Activated CD8-positive, alpha-beta T cell treated with anti-CD3 and anti-CD28 coated beads, Interleukin-2, amount 10 ng/mL, durations not matched to agents 7 days and 5 days (primary cell): Measurements from ENCODE around the gene DOCK3. TPM values are rescaled to one million over a fixed set of nuclear protein-coding genes. Genes with fewer than 3 reads are reported as not detected.

ENCODE experiments used
- ATAC-seq: fragments of 150-1000 bp; cut with Tn5 transposase; one replicate; pipeline ENCODE4 v1.10.0; 2021; ENCODE audit warnings: moderate library complexity
- CTCF ChIA-PET: fragments of 350-600 bp; sonication (Branson Sonifier 250); formaldehyde crosslinking; loops from one replicate; lab custom pipeline; 2021; ENCODE audit warnings: antibody characterized with exemption; lab: Charles Lee
- POLR2A ChIA-PET: fragments of 350-600 bp; sonication (Branson Sonifier 250); formaldehyde crosslinking; loops from one replicate; lab custom pipeline; 2021; ENCODE audit warnings: antibody characterized with exemption; lab: Charles Lee
- DNase-seq: peaks from one replicate; pipeline ENCODE4 v3.0.0-alpha.2; 2020
- H3K27ac Mint-ChIP-seq: one replicate; pipeline ENCODE4 v1.8.0; 2021; ENCODE audit warnings: mild to moderate bottlenecking, mixed read lengths
- H3K27me3 Mint-ChIP-seq: one replicate; pipeline ENCODE4 v1.8.0; 2021; ENCODE audit warnings: low read depth, mixed read lengths
- H3K36me3 Mint-ChIP-seq: one replicate; pipeline ENCODE4 v1.8.0; 2021; ENCODE audit warnings: low read depth, mixed read lengths
- H3K4me1 Mint-ChIP-seq: one replicate; pipeline ENCODE4 v1.8.0; 2021; ENCODE audit warnings: low read depth, mixed read lengths
- H3K4me3 Mint-ChIP-seq: one replicate; pipeline ENCODE4 v1.8.0; 2021; ENCODE audit warnings: mild to moderate bottlenecking, mixed read lengths
- H3K9me3 Mint-ChIP-seq: one replicate; pipeline ENCODE4 v1.8.0; 2022; ENCODE audit warnings: mixed read lengths; ENCODE audit not compliant: insufficient read depth
- total RNA-seq, 2 experiments: library from RNA; stranded (reverse); gene quantifications; one replicate each; pipeline ENCODE4 v1.2.3, GENCODE V29; 2021

DOCK3 gene
- total RNA-seq, 2 experiments from 2014 or later = 3.2 to 3.4 TPM

DNA sequence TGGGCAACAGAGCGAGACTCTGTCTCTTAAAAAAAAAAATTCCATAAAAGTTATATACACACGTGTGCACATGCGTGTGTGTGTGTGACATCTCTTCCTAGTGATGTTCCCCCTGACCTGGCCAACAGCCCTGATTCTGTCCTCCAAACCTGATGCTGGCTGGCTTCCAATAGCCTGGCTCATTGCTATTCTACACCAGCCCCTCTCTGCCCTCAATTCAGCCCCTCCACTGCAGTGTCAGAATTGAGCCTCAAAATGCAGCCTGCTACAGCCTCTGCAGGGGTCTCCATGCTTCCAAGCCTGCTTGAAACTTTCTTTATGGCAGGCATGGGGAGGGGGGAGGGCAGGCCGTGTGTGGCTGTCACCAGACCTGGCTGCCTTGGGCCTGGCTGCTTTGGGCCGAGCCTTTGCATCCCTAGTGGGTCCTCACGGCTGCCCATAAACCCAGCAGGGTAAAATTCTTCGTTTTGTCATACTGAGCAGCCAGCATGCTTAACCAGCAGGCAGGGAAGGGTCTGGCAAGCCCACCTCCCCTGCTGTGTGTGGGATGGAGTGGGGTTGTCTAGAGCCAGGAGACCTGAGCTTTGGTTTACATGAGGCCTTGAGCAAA, 22.7 kb upstream of the DOCK3 start:
- DNase-seq (no peak), ATAC-seq (no peak)
- Mint-ChIP-seq H3K36me3 (peaks cover 17% of the 10 kb centered on the region), H3K4me3 (no peak overlapping the region), H3K27ac (peak overlapping the region; percentile 15), H3K27me3 (no peaks in the 10 kb centered on the region), H3K9me3 (no peaks in the 10 kb centered on the region), H3K4me1 (peaks cover 25% of the 10 kb centered on the region)
- ChIA-PET POLR2A (interaction anchor here (0.8 to 2.0 kb wide), 3 partner anchors 32 to 827 kb away, joined by 4 to 18 read pairs (median 6); partner anchors contain the start of gene MAPKAPK3), CTCF (interaction anchor here (0.7 to 9.6 kb wide), 15 partner anchors 11 to 409 kb away, joined by 3 to 219 read pairs (median 5); partner anchors contain the start of genes CISH, HEMK1 and MAPKAPK3)

DNA sequence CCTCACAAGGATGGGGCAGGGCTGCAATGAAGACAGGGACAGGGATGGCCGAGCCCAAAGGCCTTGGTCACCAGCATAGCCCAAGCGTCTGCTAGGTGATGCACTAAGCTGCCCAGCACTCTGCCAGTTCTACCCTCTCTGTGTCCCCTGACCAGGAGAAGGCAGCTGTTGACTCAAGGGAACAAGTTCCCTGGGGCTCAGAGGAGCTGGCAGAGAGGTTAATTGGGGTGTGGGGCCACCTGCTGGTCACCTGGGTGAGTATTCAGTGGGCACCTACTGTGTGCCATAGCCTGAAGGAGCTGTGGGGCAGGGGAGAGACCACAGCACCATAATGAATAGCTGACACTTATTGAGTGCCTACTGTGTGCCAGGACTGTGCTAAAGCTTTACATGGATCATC, 22.0 kb upstream of the DOCK3 start:
- ChIA-PET CTCF (interaction anchor here (0.7 to 9.6 kb wide), 16 partner anchors 10 to 101 kb away, joined by 3 to 219 read pairs (median 5); partner anchors contain the start of genes CISH, HEMK1 and MAPKAPK3), POLR2A (interaction anchor here (0.8 to 2.0 kb wide), 3 partner anchors 32 to 40 kb away, joined by 5 to 18 read pairs (median 6); partner anchors contain the start of gene MAPKAPK3)
- H3K4me1 Mint-ChIP-seq = peaks cover 23% of the 10 kb centered on the region
- H3K4me3 Mint-ChIP-seq = no peak overlapping the region
- peaks cover 12% of the 10 kb centered on the region for H3K36me3 Mint-ChIP-seq
- H3K27ac Mint-ChIP-seq = peak overlapping the region; percentile 21
- DNase-seq (peak; percentile 66), ATAC-seq (peak; percentile 72)
- no peaks in the 10 kb centered on the region for H3K9me3 Mint-ChIP-seq
- H3K27me3 Mint-ChIP-seq = no peaks in the 10 kb centered on the region

- no peaks in the 10 kb centered on the region for H3K27me3 Mint-ChIP-seq
- POLR2A ChIA-PET = interaction anchor here (1.6 to 2.0 kb wide), 2 partner anchors 34 to 38 kb away, joined by 6 to 18 read pairs; partner anchors contain the start of gene MAPKAPK3
- no peak overlapping the region for H3K4me3 Mint-ChIP-seq
- peak overlapping the region; percentile 60 for H3K27ac Mint-ChIP-seq
- H3K36me3 Mint-ChIP-seq = peaks cover 6% of the 10 kb centered on the region
- ATAC-seq (no peak), DNase-seq (no peak)
- H3K9me3 Mint-ChIP-seq = no peaks in the 10 kb centered on the region
- CTCF ChIA-PET = interaction anchor here (0.8 to 9.6 kb wide), 9 partner anchors 8 to 108 kb away, joined by 3 to 219 read pairs (median 8); partner anchors contain the start of genes CISH, HEMK1 and MAPKAPK3
- peaks cover 19% of the 10 kb centered on the region for H3K4me1 Mint-ChIP-seq
These were observed 20.7 kb upstream of the DOCK3 start for GRCh38 chr3:50653937-50654595.

- Mint-ChIP-seq H3K9me3 (no peaks in the 10 kb centered on the region), H3K27ac (peak overlapping the region; percentile 29), H3K36me3 (no peaks in the 10 kb centered on the region), H3K4me3 (no peak overlapping the region), H3K4me1 (peaks cover 19% of the 10 kb centered on the region), H3K27me3 (no peaks in the 10 kb centered on the region)
- CTCF ChIA-PET = interaction anchor here (4.6 to 9.6 kb wide), 2 partner anchors 36 to 84 kb away, joined by 43 to 219 read pairs; partner anchors contain the start of genes HEMK1 and MAPKAPK3
- POLR2A ChIA-PET = interaction anchor here (1.2 kb wide), 1 partner anchor 39 kb away, joined by 6 read pairs; the partner anchor contains the start of gene MAPKAPK3
- ATAC-seq = peak; percentile 25
- DNase-seq = no peak
These were observed 19.5 kb upstream of the DOCK3 start for GRCh38 chr3:50655009-50655830.

DNA sequence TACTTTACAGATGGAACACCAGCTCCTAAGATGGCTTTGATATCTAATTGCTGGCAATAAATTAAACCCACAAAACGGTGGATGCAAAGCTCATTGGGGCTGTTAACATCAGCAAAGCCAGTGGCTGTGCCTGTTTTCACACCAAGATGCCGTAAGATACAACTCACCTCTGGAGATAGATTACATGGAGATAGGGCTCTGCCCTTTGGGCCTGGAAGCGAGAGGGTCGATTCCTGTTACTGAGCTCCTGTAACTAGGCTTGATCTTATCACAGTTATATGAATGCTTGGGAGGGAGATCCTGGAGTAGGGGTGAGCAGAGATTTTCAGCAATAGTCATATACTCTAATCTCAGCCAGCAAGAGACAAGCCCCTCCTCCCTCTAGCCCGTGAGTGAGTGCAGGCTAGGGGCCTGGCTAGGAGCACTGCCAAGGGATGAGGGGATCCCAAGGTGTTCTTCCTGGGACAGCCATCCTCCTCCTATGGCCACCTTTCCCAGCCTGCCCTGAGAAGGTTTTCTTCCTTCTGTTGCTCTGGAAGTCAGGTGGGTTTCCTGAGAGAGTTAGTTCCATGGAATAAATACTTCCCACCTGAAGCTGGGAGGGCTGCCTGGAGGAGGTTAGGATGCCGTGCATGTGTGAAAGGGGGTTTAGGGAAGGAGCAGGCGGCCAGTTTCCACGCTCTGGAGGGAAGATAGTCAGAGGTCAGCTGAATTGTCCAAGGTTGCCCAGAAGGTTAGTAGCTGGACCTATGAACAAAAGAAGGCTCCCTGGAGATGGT, 18.1 kb upstream of the DOCK3 start:
- Mint-ChIP-seq H3K27ac (peak overlapping the region; percentile 11), H3K9me3 (no peaks in the 10 kb centered on the region), H3K4me1 (peaks cover 17% of the 10 kb centered on the region), H3K4me3 (no peak overlapping the region), H3K27me3 (peaks cover 2% of the 10 kb centered on the region), H3K36me3 (no peaks in the 10 kb centered on the region)
- CTCF ChIA-PET = interaction anchor here (1.5 to 9.6 kb wide), 2 partner anchors 18 to 38 kb away, joined by 3 to 219 read pairs; partner anchors contain the start of genes DOCK3 and MAPKAPK3
- DNase-seq (no peak), ATAC-seq (no peak)
- POLR2A ChIA-PET = interaction anchor here (0.7 to 1.3 kb wide), 2 partner anchors 17 to 29 kb away, joined by 3 read pairs; no protein-coding TSS in a partner anchor

DNA sequence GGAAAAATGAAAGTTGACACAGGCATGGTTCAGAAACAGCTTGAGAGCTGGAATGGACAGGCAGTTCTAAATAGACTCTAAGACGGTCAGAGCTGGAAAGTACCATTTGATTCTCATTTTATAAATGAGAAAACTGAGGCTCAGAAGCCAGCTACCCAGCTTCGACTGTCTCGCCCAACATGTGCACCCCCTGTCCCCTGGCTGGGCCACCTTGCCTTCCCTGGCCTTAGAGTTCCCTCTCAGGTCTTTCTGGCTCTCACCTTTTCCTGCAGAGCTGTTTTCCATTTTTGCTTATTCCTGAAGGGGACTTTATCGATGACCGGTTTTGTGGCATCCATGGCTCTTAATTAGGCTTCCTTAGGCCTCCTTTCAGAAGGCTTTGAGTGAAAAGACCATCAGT, 17.3 kb upstream of the DOCK3 start:
- H3K27ac Mint-ChIP-seq = no peak overlapping the region
- no peak overlapping the region for H3K4me3 Mint-ChIP-seq
- no peaks in the 10 kb centered on the region for H3K36me3 Mint-ChIP-seq
- H3K4me1 Mint-ChIP-seq = peaks cover 17% of the 10 kb centered on the region
- POLR2A ChIA-PET = interaction anchor here (1.3 kb wide), 1 partner anchor 30 kb away, joined by 3 read pairs; no protein-coding TSS in a partner anchor
- H3K9me3 Mint-ChIP-seq = no peaks in the 10 kb centered on the region
- peaks cover 5% of the 10 kb centered on the region for H3K27me3 Mint-ChIP-seq
- CTCF ChIA-PET = interaction anchor here (1.5 to 9.6 kb wide), 2 partner anchors 18 to 38 kb away, joined by 3 to 219 read pairs; partner anchors contain the start of genes DOCK3 and MAPKAPK3
- ATAC-seq (no peak), DNase-seq (no peak)

- no peaks in the 10 kb centered on the region for H3K9me3 Mint-ChIP-seq
- CTCF ChIA-PET = interaction anchor here (1.5 to 9.6 kb wide), 2 partner anchors 17 to 39 kb away, joined by 3 to 219 read pairs; partner anchors contain the start of genes DOCK3 and MAPKAPK3
- DNase-seq (no peak), ATAC-seq (no peak)
- no peak overlapping the region for H3K27ac Mint-ChIP-seq
- POLR2A ChIA-PET = interaction anchor here (0.5 to 1.3 kb wide), 2 partner anchors 30 to 1072 kb away, joined by 3 read pairs; no protein-coding TSS in a partner anchor
- no peaks in the 10 kb centered on the region for H3K36me3 Mint-ChIP-seq
- H3K27me3 Mint-ChIP-seq = peaks cover 5% of the 10 kb centered on the region
- H3K4me1 Mint-ChIP-seq = peaks cover 17% of the 10 kb centered on the region
- no peak overlapping the region for H3K4me3 Mint-ChIP-seq
These were observed 16.9 kb upstream of the DOCK3 start for GRCh38 chr3:50657816-50658215.

GRCh38 chr3:50658416-50658815, 16.3 kb upstream of the DOCK3 start:
- DNase-seq (no peak), ATAC-seq (no peak)
- ChIA-PET POLR2A (interaction anchor here (0.5 kb wide), 1 partner anchor 1071 kb away, joined by 3 read pairs; no protein-coding TSS in a partner anchor), CTCF (no interaction called here)
- Mint-ChIP-seq H3K36me3 (no peaks in the 10 kb centered on the region), H3K4me3 (no peak overlapping the region), H3K27ac (no peak overlapping the region), H3K27me3 (peaks cover 6% of the 10 kb centered on the region), H3K9me3 (no peaks in the 10 kb centered on the region), H3K4me1 (peaks cover 17% of the 10 kb centered on the region)

- DNase-seq (no peak), ATAC-seq (no peak)
- peaks cover 6% of the 10 kb centered on the region for H3K27me3 Mint-ChIP-seq
- no peak overlapping the region for H3K4me3 Mint-ChIP-seq
- H3K9me3 Mint-ChIP-seq = no peaks in the 10 kb centered on the region
- no peak overlapping the region for H3K27ac Mint-ChIP-seq
- peaks cover 14% of the 10 kb centered on the region for H3K4me1 Mint-ChIP-seq
- ChIA-PET CTCF (no interaction called here), POLR2A (interaction anchor here (0.7 kb wide), 1 partner anchor 35 kb away, joined by 3 read pairs; no protein-coding TSS in a partner anchor)
- no peaks in the 10 kb centered on the region for H3K36me3 Mint-ChIP-seq
These were observed 15.9 kb upstream of the DOCK3 start for GRCh38 chr3:50658831-50659230.

DNA sequence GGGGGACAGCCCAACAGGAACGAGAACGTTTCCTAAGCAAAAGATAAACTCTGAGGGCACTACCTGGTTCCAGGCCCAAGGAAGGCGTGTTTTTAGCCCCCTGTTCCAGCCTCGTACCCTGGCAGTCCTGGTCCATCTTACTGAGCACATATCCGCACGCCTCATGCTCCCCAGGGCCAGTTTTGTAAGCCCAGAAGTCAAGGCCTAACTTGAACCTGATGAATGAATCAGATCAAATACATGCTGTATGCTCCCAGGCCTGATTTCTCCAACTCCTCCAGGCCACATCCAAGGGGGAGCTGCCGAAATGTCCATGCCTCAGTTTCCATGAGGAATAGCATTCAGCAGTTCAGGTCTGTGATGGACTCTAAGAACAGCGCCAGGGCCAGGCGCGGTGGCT, 14.3 kb upstream of the DOCK3 start:
- no peak overlapping the region for H3K27ac Mint-ChIP-seq
- H3K9me3 Mint-ChIP-seq = no peaks in the 10 kb centered on the region
- H3K4me3 Mint-ChIP-seq = no peak overlapping the region
- peaks cover 8% of the 10 kb centered on the region for H3K4me1 Mint-ChIP-seq
- ChIA-PET CTCF (no interaction called here), POLR2A (no interaction called here)
- ATAC-seq (no peak), DNase-seq (no peak)
- H3K27me3 Mint-ChIP-seq = peaks cover 6% of the 10 kb centered on the region
- H3K36me3 Mint-ChIP-seq = no peaks in the 10 kb centered on the region
